ENCODE data around the gene PPP1R1C.

GRCh38 chr2:181984060-181984459 lies 1.6 kb upstream of the PPP1R1C start:
- no peak for TF ChIP-seq POLR2A (IDR thresholded peaks at IDR 0.05; ENCODE audit: low read depth, low read length)
- no peak for TF ChIP-seq TAF1 (IDR thresholded peaks at IDR 0.05; ENCODE audit: borderline replicate concordance, low read depth, low read length)
- TF ChIP-seq POLR2AphosphoS5 (IDR thresholded peaks at IDR 0.05; ENCODE audit: low read depth, low read length) = no peak

All from GM12892 (cell line).